ENCODE measurements around the gene DCDC2.

GRCh38 chr6:24382220-24382540 is 24.3 kb upstream of the DCDC2 start:
- TF ChIP-seq CTCF (IDR thresholded peaks at IDR 0.05), result no peak
- TF ChIP-seq POLR2AphosphoS5 (IDR thresholded peaks at IDR 0.05), result no peak

All from transverse colon (tissue), 4 donors.